Thyroid gland (tissue), 4 donors: Measurements from ENCODE around the gene KCNK1.

Source experiments
- POLR2A ChIP-seq, 2 donors: fragments of 450-650 bp; IDR thresholded peaks; one replicate each; pipeline ENCODE4 v1.6.1; 2017; ENCODE audit warnings: antibody characterized with exemption in 2 of 2, mild to moderate bottlenecking in 2 of 2, moderate library complexity in 1 of 2
- TF ChIP-seq, protein P1 (sequence below), 6 experiments: fragments of 200-600 bp in 3 of 6; fragments of 450-650 bp in 3 of 6; sonication (generic) in 3 of 6; IDR thresholded peaks; one replicate each; pipeline ENCODE4 v1.5.1; 2016 to 2019; ENCODE audit warnings: antibody characterized with exemption in 6 of 6, mild to moderate bottlenecking in 2 of 6, inconsistent platforms in 1 of 6, moderate library complexity in 1 of 6

DNA sequence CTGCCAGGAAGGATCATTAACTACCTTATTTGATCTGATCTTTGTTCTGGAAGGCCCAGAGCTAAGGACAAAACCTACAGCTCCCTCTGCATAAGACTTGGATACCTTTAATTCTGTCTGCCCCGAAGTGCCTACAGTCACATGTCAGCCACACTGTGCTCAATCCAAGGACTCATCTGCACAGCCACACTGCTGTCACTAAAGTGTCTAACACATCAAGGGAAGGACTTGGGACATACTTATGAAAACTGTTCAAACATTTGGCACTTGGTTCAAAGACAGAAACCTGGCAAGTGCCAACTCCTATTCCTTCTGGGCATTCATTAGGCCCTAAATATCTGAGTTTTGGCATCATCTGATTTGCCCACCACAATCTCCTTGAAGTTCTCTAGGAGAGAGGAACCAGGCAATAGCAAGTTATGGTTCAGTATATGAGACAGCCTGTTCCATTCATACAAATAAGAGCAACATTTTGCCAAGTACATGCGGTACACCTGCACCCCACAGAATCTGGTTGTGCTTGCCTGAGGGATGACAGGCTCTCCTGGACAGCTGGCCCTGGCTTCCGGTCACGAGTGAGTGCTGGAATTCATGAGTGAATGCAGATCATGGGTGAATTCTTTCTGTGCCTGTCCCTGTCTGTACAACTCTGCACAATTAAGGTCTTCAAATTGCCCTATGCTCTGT, 105.9 kb downstream of the KCNK1 start:
- TF ChIP-seq, protein P1, sequence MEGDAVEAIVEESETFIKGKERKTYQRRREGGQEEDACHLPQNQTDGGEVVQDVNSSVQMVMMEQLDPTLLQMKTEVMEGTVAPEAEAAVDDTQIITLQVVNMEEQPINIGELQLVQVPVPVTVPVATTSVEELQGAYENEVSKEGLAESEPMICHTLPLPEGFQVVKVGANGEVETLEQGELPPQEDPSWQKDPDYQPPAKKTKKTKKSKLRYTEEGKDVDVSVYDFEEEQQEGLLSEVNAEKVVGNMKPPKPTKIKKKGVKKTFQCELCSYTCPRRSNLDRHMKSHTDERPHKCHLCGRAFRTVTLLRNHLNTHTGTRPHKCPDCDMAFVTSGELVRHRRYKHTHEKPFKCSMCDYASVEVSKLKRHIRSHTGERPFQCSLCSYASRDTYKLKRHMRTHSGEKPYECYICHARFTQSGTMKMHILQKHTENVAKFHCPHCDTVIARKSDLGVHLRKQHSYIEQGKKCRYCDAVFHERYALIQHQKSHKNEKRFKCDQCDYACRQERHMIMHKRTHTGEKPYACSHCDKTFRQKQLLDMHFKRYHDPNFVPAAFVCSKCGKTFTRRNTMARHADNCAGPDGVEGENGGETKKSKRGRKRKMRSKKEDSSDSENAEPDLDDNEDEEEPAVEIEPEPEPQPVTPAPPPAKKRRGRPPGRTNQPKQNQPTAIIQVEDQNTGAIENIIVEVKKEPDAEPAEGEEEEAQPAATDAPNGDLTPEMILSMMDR (IDR thresholded peaks at IDR 0.05), result no peak
- TF ChIP-seq POLR2A (IDR thresholded peaks at IDR 0.05), result no peak
